Astrocyte of the cerebellum (primary cell): ENCODE data around the gene PGLYRP4.

ENCODE experiments used
- DNase-seq: peaks from one replicate; pipeline ENCODE4 v3.0.0-alpha.2; 2011; ENCODE audit warnings: low read depth
- H3K4me3 ChIP-seq: 2 replicates; pipeline ENCODE4 v1.5.1; 2011; ENCODE audit warnings: mild to moderate bottlenecking, low read depth, low read length, moderate library complexity
- CTCF ChIP-seq: IDR thresholded peaks from 2 replicates; pipeline ENCODE4 v1.5.1; 2012; ENCODE audit warnings: low read length, low read depth, moderate library complexity, mild to moderate bottlenecking; ENCODE audit errors: missing control alignments
- in situ Hi-C: cut with HindIII; loops from 2 replicates; pipeline ENCODE4 v1.10.0; 2017; ENCODE audit warnings: low sequenced_read_pairs

PGLYRP4 gene

GRCh38 chr1:153309441-153309840 lies 39.2 kb downstream of the PGLYRP4 start:
- no peak for TF ChIP-seq CTCF
- DNase-seq: no peak
- no peak overlapping the region for H3K4me3 ChIP-seq
- in situ Hi-C loops: no loop called here

- no peak overlapping the region for H3K4me3 ChIP-seq
- no peak for DNase-seq
- in situ Hi-C loops: no loop called here
- no peak for TF ChIP-seq CTCF
Observed at GRCh38 chr1:153308540-153308939, 40.1 kb downstream of the PGLYRP4 start.

GRCh38 chr1:153307221-153307600 lies 41.4 kb downstream of the PGLYRP4 start:
- in situ Hi-C loops: no loop called here
- DNase-seq: no peak
- TF ChIP-seq CTCF: no peak
- H3K4me3 ChIP-seq: no peak overlapping the region

GRCh38 chr1:153306303-153307220 lies 42.1 kb downstream of the PGLYRP4 start:
- no peak overlapping the region for H3K4me3 ChIP-seq
- no peak for DNase-seq
- TF ChIP-seq CTCF: no peak
- in situ Hi-C loops: no loop called here

- DNase-seq: no peak
- in situ Hi-C loops: no loop called here
- no peak for TF ChIP-seq CTCF
- H3K4me3 ChIP-seq: no peak overlapping the region
Observed at GRCh38 chr1:153305682-153306081, 43.0 kb downstream of the PGLYRP4 start.

GRCh38 chr1:153302308-153302707 lies 46.3 kb downstream of the PGLYRP4 start:
- no peak for DNase-seq
- in situ Hi-C loops: no loop called here
- no peak overlapping the region for H3K4me3 ChIP-seq
- no peak for TF ChIP-seq CTCF
